Fibroblast of villous mesenchyme (primary cell): ENCODE results near the gene HLA-DRA. TPM values are rescaled to one million over a fixed set of nuclear protein-coding genes. Genes with fewer than 3 reads are reported as not detected.

Source experiments
- DNase-seq: peaks from one replicate; pipeline ENCODE4 v3.0.0-alpha.2; 2010; ENCODE audit warnings: low read depth
- H3K4me3 ChIP-seq: 2 replicates; pipeline ENCODE4 v1.5.1; 2011; ENCODE audit warnings: low read depth, mild to moderate bottlenecking, low read length
- total RNA-seq: library from RNA; depleted of rRNA; stranded (reverse); fragments of >200 nt; gene quantifications from 2 replicates; pipeline ENCODE4 v1.2.3, GENCODE V29; 2012
- TF ChIP-seq, protein P1 (sequence below): IDR thresholded peaks from 2 replicates; pipeline ENCODE4 v1.5.1; 2012; ENCODE audit warnings: low read depth, mild to moderate bottlenecking, low read length; ENCODE audit not compliant: insufficient read depth

HLA-DRA gene
- total RNA-seq, 1 donor, result not detected

DNA sequence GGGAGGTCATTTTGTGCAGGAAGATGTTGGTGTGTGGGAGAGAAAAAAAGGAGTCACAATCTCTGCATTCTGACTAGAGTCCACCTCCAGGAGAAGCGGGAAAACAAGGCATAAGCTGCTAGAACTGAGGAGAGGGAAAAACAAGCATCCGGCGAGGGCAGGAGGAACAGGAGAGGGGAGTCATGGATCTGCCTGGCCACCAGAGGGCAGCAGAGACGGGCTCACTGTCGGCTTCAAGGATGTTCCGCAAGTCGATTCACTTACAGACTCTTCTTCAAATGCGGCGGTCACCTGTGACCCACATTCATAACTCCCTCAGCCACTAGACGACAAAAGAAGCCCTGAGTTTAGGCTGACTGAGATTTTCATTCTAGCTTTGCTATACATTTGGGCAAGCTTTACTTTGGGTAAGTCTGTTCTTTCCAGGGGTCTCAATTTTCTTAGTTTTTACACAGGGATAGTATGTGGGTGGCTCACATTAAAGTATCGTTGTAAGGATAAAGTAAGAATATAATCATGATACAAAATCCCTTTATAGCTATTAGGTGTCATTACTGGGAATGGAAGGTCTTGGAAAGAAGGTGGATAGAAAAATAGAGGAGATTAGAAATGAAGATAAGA, 26.1 kb upstream of the HLA-DRA start:
- no peak overlapping the region for H3K4me3 ChIP-seq
- peak; percentile 76 for DNase-seq
- TF ChIP-seq, protein P1, sequence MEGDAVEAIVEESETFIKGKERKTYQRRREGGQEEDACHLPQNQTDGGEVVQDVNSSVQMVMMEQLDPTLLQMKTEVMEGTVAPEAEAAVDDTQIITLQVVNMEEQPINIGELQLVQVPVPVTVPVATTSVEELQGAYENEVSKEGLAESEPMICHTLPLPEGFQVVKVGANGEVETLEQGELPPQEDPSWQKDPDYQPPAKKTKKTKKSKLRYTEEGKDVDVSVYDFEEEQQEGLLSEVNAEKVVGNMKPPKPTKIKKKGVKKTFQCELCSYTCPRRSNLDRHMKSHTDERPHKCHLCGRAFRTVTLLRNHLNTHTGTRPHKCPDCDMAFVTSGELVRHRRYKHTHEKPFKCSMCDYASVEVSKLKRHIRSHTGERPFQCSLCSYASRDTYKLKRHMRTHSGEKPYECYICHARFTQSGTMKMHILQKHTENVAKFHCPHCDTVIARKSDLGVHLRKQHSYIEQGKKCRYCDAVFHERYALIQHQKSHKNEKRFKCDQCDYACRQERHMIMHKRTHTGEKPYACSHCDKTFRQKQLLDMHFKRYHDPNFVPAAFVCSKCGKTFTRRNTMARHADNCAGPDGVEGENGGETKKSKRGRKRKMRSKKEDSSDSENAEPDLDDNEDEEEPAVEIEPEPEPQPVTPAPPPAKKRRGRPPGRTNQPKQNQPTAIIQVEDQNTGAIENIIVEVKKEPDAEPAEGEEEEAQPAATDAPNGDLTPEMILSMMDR, result peak; percentile 89

DNA sequence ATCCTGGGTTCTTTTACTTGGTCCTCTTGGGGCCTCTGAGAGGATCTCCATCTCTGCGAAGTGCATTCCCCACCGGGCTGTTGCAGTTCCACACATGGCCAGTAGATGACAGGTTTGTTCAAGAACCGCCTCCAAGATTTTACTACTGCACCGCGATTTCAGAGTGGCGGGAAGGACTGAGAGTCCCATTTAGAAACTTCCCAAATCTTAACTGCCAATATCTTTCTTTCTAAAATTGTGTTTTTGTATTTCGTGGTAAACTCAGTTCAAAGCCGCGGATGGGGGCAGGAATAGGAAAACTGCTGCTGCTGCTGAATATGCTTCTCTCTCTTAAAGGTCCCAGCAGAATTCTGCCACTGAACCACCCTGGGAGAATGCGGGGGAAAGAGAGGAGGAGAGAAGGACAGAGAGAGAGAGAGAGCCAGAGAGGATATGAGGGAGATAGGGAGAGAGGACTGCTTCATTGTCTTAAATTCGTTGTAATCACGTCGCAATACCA, 24.1 kb upstream of the HLA-DRA start:
- DNase-seq, result peak; percentile 71
- no peak overlapping the region for H3K4me3 ChIP-seq
- TF ChIP-seq, protein P1, result peak; percentile 99

DNA sequence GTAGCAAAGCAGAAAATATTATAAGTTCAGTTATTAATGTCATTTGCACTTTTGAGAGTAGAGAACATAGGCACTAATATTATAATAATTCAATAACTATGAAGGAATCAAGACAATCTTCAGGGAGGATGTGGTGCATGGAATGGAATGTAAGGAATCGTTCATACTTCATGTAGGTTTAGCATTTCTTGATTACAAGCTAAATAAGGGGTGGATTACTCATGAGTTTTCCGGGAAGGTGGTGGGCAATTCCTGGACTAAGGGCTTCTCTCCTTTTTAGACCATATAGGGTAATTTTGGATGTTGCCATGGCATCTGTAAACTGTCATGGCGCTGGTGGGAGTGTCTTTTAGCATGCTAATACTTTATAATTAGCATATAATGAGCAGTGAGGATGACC, 23.7 kb upstream of the HLA-DRA start:
- no peak overlapping the region for H3K4me3 ChIP-seq
- no peak for DNase-seq
- TF ChIP-seq, protein P1, result no peak

DNA sequence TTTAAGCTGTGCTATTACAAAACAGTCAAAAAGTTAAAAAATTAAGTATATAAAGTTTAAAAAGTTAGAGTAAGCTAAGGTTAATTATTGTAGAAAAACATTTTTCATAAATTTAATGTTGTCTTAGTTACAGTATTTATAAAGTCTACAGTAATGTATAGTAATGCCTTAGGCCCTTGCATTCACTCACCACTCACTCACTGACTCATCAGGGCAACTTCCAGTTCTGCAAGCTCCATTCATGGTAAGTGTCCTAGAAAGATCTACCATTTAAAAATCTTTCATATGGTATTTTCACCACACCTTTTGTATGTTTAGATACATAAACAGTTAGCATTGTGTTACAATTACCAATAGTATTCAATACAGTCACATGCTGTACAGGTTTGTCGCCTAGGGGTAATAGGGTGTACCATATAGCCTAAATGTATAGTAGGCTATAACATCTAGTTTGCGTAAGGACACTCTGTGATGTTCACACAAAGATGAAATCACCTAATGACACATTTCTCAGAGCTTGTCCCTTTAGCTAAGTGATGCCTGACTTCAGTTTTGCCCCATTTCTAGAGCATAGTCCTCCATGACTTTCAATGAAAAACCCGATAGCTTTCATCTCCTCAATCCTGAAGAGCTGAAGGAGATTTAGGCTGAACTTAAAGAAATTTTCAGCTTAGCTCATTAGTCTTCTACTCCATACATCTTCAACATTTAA, 14.9 kb upstream of the HLA-DRA start:
- no peak for DNase-seq
- no peak overlapping the region for H3K4me3 ChIP-seq
- TF ChIP-seq, protein P1, result no peak

DNA sequence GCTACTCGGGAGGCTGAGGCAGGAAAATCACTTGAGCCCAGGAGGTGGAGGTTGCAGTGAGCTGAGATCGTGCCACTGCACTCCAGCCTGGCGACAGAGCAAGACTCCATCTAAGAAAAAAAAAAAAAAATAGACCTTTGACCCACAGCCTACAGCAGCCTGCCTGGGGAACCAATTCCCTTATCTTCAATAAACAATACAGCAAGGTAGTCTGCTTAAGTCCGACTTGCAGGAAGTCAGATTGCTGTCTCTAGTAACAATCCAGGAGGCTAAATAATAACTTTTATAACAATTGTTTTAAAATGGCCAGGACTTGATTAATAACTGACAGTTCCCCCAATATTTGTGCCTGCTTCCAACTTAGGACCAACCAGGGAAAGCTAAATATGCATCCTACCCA, 13.3 kb upstream of the HLA-DRA start:
- no peak for DNase-seq
- no peak overlapping the region for H3K4me3 ChIP-seq
- TF ChIP-seq, protein P1, result no peak

DNA sequence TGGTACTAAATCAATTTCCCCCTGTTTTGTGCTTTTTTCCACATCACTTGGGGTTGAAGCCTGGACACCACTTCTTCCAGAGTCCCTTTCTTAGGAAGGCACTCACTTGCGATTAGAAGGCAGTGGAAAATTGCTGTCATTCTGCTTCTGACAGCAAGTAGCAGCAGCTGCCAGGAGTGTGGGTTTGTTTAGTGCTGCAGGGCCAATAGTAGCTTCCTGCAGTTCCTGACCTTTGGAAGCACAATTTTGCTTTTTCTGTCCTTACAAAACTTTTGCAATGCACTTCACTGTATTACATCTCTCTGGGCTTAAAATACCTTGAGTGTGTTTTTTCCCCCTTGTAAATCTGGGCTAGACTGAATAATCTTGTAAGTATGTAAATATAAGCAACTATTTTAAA, 12.5 kb upstream of the HLA-DRA start:
- no peak overlapping the region for H3K4me3 ChIP-seq
- DNase-seq, result peak; percentile 22
- TF ChIP-seq, protein P1, result no peak
